ENCODE measurements around the gene UBE2E3. TPM values are rescaled to one million over a fixed set of nuclear protein-coding genes. Genes with fewer than 3 reads are reported as not detected.
"Not testable (repeated sequence)": the region's sequence is repeated elsewhere in the genome, so short reads cannot be mapped to it uniquely, and the experiment has no call there.

Gene UBE2E3
- total RNA-seq, 2 donors from 2014 or later = 54.6 to 62.5 TPM

GRCh38 chr2:181058378-181059269 lies 78.2 kb downstream of the UBE2E3 start:
- ATAC-seq (peak; percentile 44), DNase-seq (peak in 1 of 2 donors; percentile 16)
- intact Hi-C loops (cut with DNase I, micrococcal nuclease) = no loop called here

- intact Hi-C loops (cut with DNase I, micrococcal nuclease) = no loop called here
- no peak for DNase-seq
- ATAC-seq = no peak
Measured at GRCh38 chr2:181063696-181064095, 83.3 kb downstream of the UBE2E3 start.

GRCh38 chr2:181065458-181065857 lies 85.1 kb downstream of the UBE2E3 start:
- ATAC-seq (no peak), DNase-seq (no peak)
- intact Hi-C loops (cut with DNase I, micrococcal nuclease) = no loop called here

- ATAC-seq (peak; percentile 39), DNase-seq (no peak)
- intact Hi-C loops (cut with DNase I, micrococcal nuclease) = no loop called here
Measured at GRCh38 chr2:181066333-181066732, 85.9 kb downstream of the UBE2E3 start.

GRCh38 chr2:181070119-181070835 lies 89.9 kb downstream of the UBE2E3 start:
- ATAC-seq = peak; percentile 94
- no peak for DNase-seq
- intact Hi-C loops (cut with DNase I, micrococcal nuclease) = no loop called here

GRCh38 chr2:181070836-181071200 lies 90.4 kb downstream of the UBE2E3 start:
- ATAC-seq = no peak
- intact Hi-C loops (cut with DNase I, micrococcal nuclease) = no loop called here
- DNase-seq = no peak

GRCh38 chr2:181072486-181073235 lies 92.3 kb downstream of the UBE2E3 start:
- no peak for DNase-seq
- intact Hi-C loops (cut with DNase I, micrococcal nuclease) = no loop called here
- no peak for ATAC-seq

GRCh38 chr2:181073896-181074295 lies 93.5 kb downstream of the UBE2E3 start:
- ATAC-seq = no peak
- intact Hi-C loops (cut with DNase I, micrococcal nuclease) = no loop called here
- no peak for DNase-seq

GRCh38 chr2:181074457-181074856 lies 94.1 kb downstream of the UBE2E3 start:
- no peak for ATAC-seq
- no peak for DNase-seq
- intact Hi-C loops (cut with DNase I, micrococcal nuclease) = no loop called here

- ATAC-seq (no peak), DNase-seq (no peak)
- intact Hi-C loops (cut with DNase I, micrococcal nuclease) = loop anchor here in 1 of 2 donors (5.0 kb wide), 1 partner anchor 641 kb away; no protein-coding TSS in a partner anchor
Measured at GRCh38 chr2:181076658-181077057, 96.3 kb downstream of the UBE2E3 start.

- intact Hi-C loops (cut with DNase I, micrococcal nuclease) = loop anchor here in 1 of 2 donors (5.0 kb wide), 1 partner anchor 640 kb away; no protein-coding TSS in a partner anchor
- DNase-seq (no peak), ATAC-seq (peak; percentile 73)
Measured at GRCh38 chr2:181077128-181077709, 96.8 kb downstream of the UBE2E3 start.

- DNase-seq (no peak), ATAC-seq (no peak)
- intact Hi-C loops (cut with DNase I, micrococcal nuclease) = no loop called here
Measured at GRCh38 chr2:181083140-181083539, 102.7 kb downstream of the UBE2E3 start.

GRCh38 chr2:181085734-181086133 lies 105.3 kb downstream of the UBE2E3 start:
- DNase-seq = no peak
- ATAC-seq = no peak
- intact Hi-C loops (cut with DNase I, micrococcal nuclease) = no loop called here

- ATAC-seq; DNase-seq; intact Hi-C loops (cut with DNase I, micrococcal nuclease): not testable (repeated sequence)
Measured at GRCh38 chr2:181091920-181092319, 111.5 kb downstream of the UBE2E3 start.

GRCh38 chr2:181095486-181095885 lies 115.1 kb downstream of the UBE2E3 start:
- ATAC-seq (no peak), DNase-seq (no peak)
- intact Hi-C loops (cut with DNase I, micrococcal nuclease) = no loop called here

GRCh38 chr2:181103659-181104058 lies 123.3 kb downstream of the UBE2E3 start:
- intact Hi-C loops (cut with DNase I, micrococcal nuclease) = loop anchor here in 1 of 2 donors (10.0 kb wide), 1 partner anchor 361 kb away; no protein-coding TSS in a partner anchor
- no peak for DNase-seq
- no peak for ATAC-seq

- peak; percentile 39 for ATAC-seq
- no peak for DNase-seq
- intact Hi-C loops (cut with DNase I, micrococcal nuclease) = loop anchor here in 1 of 2 donors (10.0 kb wide), 1 partner anchor 360 kb away; no protein-coding TSS in a partner anchor
Measured at GRCh38 chr2:181104512-181105115, 124.2 kb downstream of the UBE2E3 start.

GRCh38 chr2:181105562-181105961 lies 125.2 kb downstream of the UBE2E3 start:
- no peak for ATAC-seq
- intact Hi-C loops (cut with DNase I, micrococcal nuclease) = loop anchor here in 1 of 2 donors (10.0 kb wide), 1 partner anchor 359 kb away; no protein-coding TSS in a partner anchor
- DNase-seq = no peak
